GM18870 (cell line): ENCODE measurements around the gene CYP24A1.

ENCODE experiments used
- ATAC-seq: cut with Tn5 transposase; IDR thresholded peaks from one replicate; pipeline ENCODE4 v1.9.1; 2021; ENCODE audit warnings: moderate library complexity; ENCODE audit not compliant: unreplicated experiment

Gene CYP24A1

DNA sequence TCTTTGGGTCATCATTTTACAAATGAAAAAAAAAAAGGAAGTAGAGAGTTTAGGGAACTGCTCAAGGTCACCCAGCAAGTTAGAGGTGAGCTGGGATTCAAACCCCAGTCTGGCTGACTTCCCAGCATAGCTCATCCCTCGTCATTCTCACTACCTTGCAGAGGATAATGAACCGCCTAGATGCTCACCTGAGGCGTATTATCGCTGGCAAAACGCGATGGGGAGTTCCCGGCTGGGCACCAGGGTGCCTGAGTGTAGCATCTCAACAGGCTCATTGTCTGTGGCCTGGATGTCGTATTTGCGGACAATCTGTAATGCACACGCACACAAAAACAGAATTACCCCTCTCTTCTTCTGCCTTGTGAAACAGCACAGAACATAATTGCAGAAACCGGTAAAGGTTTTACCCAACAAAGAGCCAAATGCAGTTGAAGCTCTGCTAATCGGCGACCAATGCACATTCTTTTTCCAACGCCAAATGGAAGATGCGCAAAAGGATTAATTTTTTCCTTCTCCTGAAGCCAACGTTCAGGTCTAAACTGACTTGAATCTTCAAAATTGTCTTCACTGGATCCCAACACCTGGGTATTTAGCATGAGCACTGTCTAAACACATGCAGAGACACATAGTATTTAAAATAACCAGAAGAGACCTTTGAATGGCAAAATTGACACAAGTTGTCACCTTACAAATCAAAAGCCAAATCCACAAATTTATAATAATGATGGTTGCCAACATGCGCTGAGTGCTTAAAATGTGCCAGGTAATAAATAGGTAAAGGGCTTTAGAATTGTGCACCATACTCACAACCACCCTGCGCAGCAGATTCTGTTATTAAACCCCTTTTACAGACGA lies 16.6 kb downstream of the CYP24A1 start:
- no peak for ATAC-seq

DNA sequence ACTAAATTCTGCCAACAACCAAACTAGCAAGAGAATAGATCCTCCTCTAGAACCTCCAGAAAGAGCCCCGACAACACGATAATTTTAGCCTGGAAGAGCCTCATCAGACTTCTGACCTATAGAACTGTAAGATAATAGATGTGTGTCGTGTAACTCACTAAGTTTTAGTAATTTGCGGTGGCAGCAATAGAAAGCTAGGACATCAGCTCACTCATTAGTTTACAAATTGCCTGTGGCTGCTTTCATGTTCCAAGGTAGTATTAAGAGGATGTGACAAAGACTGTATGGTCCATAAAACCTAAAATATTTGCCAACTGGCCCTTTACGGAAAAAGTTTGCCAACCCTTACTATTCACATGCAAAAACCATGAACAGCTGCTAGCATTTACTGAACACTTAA lies 17.3 kb downstream of the CYP24A1 start:
- no peak for ATAC-seq

DNA sequence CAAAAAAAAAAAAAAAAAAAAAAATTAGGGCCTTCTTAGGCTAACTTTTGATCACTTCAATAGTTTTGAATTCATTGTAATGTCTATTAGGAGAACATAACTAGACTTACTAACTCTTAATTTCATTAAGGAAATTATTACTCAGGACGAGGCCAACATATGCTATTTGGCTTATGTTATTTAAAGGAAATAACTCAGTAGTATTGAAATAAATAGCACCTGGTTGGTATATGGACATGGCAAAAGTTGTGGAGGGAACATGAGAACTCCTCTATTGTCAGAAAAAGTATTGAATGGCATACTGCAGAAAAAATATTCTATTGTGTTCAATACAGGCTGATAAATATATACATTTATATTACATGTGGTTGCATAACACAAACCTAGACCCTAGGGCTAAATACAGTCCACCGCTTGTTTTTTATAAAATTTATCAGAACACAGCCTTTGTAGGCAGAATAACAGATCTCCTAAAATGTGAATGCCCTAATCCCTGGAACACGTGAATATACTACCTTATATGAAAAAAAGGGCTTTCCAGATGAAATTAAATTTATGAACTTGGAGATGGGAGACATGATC lies 18.0 kb downstream of the CYP24A1 start:
- ATAC-seq: no peak

DNA sequence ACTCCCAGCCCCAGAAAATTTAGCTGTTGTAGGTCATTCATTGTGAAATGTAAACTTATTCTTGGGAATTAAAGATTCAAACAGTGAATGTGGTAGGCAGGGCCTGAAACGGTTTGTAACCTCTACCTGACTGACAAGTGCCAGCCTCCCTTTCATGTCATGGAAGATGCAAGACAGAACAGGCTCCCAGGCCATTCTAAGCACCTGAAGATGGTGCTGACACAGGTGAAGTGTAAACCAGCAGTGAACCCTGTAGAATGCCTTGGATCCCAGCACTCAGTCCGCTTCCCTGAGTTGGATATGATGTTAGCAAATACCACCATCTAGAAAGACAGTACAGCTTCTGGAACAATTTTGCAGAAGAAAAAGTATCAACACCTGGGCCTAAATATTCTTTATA lies 19.3 kb downstream of the CYP24A1 start:
- no peak for ATAC-seq

DNA sequence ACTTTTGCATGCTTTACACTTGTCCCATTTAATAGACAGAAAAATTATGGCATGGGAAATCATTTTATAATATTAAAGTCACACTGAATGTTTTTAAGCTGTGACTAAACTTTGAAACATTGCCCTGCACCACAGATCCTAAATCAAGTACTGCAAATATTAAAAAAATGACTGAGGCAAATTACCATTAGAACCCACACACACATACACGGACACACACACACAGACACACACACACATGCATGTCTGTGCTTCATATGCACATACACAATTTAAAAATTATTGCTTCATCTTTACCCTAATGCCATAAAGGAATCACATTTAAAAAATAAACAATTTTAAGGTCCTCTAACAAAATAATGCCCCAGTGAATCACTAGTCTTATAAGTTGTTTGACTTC lies 19.9 kb downstream of the CYP24A1 start:
- no peak for ATAC-seq

DNA sequence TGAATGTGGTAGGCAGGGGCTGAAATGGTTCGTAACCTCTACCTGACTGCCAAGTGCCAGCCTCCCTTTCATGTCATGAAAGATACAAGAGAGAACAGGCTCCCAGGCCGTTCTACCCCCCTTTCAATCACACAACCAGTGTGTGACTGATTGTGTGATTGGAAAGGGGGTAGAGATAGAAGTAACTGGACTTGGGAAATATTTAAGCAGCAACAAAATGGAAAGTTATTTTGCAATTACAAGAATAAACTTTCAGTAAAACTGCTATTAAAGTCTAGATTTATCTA lies 20.8 kb downstream of the CYP24A1 start:
- no peak for ATAC-seq

DNA sequence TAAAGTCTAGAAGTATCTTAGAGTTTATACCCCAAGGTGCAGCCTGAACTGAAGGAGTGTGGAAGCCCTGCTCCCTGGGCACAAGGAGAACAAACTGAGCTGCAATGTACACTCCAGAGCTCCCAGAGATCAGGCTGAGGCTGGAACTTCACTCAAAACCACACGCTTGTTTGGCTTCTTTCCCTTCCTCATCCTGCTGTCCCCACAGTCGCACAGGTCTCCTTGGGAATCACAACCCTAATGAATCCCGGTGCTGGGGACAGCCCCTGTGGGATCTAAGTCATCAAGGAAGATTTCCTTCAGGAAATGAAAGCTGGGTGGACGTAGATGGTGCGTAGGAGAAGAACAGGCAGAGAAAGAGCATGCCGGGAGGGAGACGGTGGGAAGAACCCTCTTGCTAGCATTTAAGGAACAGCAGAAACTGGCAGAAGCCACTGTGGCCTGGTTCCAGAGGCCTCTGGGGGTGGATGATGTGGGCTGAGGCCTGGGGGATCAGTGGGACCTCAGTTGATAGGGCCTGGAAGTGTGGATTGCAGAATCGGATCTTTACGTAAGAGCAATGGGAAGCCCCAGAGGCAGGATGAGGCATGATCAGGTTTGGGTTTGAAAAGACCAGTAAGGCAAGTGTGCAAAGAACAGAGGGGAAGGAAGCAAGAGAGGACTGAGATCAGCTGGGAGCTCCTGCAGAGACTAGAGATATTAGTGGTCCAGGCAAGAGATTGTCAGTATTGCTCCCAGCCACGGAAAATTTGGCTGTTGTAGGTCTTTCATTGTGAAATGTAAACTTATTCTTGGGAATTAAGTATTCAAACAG lies 21.4 kb downstream of the CYP24A1 start:
- no peak for ATAC-seq

DNA sequence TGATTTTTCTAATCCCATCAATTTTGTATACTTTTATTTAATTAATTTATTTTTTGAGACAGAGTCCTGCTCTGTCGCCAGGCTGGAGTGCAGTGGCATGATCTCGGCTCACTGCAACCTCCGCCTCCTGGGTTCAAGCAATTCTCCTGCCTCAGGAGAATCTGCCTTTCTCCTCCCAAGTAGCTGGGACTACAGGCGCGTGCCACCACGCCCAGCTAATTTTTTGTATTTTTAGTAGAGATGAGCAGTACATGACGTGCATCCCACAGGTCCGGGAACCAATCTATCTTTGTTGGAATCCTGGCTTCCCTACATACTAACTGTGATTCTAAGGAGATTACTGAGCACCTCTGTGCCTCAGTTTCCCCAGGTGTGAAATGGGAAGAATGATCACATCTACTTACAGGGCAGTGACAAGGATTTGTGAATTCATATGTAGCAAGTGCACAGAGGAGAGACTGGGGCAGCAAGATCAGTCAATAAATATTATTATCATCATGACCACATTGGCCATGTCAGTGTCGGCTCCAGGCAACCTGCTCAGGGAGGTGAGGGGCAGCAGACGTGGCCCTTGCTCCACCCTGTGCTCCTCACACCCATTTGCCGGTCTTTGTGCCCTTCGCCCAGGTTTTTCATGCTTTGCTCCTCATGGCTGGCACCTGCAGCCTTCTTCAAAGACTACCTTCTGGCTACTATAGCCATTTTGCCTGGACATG lies 22.1 kb downstream of the CYP24A1 start:
- no peak for ATAC-seq

DNA sequence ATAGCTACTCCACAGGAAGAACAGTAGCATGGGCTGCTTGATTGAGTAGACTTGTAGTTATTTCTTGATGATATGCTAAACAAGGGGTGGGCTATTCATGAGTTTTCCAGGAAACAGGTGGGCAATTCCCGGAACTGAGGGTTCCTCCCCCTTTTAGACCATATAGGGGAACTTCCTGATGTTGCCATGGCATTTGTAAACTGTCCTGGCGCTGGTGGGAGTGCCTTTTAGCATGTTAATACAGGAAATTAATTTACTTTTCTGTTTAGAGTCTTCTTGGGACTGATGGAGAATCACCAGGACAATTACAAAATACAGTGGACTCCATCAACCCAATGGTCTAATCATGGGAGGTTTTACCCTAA lies 22.7 kb downstream of the CYP24A1 start:
- ATAC-seq: no peak

DNA sequence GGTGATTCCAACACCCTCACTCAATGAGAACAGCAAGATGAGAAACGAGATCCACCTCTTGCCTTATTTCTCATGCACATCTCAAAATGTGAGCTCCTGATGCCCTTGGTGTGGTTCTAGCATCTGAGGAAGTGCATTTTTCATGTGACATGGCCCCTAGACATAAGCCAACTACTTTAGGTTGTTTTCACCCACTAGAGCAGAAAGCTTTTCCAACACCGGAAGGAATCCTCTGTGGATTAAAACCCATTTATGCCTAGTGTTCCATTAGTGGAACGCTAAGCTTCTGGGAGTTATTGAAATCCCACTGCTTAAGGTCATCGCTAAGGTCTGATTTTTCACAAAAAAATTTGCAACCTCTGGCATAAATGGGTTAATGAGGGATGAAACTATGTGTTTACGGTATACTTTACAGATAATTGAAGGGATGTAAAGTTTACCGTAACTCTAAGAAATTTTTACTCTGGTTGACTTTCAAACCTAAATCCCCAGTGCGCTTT lies 24.0 kb downstream of the CYP24A1 start:
- ATAC-seq: no peak

DNA sequence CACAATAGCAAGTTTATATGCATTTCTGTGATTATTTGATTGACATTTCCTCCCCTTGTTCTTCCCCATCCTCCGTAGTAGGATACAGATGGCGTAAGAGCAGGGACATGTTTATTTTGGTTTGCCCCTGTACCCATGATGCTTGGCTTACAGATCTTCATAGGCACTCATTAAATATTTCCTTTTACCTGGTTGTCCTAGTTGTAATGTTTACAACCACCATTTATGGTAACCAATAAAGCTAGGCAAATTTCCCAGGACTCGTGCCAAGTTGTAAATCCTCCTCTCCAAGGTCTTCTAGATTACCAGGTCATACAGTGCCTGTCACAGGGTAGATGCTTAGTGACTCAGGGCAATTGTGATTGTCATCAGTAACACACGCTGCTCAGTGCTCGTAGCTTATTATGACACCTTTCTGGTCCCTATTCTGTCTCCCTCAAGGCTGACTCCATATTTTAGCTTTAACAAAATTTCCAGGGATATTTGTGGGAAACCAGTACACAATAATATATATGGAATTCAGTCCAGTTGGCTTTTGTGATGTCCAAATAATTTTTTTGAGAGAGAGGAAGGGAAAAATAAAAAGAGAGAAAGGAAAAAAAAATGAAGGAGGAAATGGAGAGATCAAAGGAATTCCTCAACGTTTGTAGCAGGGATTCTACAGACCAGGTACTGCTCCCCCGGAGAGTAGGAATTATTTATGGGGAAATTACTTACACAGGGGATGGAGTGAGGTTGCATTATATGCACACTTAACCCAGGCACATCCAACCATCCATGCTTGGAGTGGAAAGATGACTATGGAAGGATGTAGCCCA lies 24.6 kb downstream of the CYP24A1 start:
- ATAC-seq: no peak

DNA sequence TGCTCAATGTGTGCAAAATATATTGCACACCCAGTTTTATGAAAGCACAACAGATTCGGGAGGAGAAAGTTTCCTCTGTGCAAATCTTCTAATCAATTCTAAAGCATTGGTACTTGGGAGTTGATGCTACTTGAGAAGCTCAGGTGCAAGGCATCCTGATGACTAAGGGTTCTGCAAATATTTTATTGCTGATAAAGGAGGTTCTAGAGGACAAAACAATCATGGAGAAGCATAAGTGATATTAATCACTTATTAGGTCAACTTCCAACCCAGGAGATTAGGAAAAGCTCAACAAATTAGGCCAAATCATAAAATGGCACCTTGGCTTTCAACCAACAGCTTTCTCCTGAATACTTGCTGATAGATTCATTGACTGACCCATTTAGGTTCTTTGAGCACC lies 27.1 kb downstream of the CYP24A1 start:
- no peak for ATAC-seq

DNA sequence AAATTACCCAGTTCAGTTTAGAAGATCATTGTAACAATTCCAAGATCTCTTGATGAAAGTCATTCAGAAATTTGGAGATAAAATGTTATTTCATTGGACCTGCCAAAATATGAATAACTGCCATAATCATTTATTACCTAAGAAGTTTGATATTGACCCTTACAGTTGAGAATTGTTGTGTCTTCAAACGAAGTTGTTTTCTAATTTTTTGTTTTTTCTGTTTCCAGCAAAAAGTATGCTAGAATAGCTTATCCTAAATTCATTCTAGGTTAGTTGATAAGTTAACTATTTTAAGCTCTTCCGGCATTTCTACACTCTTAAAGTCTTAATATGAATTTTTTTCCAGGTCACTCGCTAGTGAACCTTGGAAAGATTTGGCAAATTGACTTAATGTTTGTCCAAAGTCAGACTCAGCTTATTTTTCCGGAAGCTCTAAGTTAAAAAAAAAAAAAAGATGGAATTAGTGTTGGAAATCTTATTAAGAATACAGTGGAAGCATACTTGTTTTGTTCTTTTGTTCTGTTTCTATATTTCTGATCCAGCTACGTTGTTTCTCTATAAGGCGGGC lies 28.9 kb downstream of the CYP24A1 start:
- no peak for ATAC-seq

DNA sequence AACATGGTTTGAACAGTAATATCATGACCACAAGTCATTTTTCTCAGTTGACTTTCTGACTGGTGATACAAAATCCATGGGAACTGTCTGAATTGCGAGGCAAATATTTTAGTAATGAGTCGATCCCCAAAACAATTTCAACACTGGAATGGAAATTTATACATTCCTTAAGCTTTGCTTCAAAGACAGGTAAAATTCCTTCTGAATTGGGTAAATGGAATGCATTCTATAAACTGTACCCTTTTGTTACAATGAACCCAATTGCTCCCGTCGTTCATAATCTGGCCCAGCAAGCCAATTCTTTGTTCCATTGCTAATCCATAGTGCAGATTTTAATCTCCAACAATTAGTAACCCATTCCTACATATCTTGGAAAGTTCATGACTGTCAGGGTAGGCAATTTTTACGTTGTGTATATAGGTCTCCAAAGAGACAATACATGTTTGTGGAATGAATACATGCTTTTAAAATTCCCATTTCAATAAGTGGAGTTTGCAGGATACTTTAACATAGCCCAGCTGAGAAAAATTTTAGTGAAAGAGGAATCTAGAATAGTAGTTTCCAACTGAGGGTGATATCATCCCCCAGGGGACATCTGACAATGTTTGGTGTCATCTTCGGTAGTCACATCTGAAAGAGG lies 32.7 kb downstream of the CYP24A1 start:
- ATAC-seq: no peak

DNA sequence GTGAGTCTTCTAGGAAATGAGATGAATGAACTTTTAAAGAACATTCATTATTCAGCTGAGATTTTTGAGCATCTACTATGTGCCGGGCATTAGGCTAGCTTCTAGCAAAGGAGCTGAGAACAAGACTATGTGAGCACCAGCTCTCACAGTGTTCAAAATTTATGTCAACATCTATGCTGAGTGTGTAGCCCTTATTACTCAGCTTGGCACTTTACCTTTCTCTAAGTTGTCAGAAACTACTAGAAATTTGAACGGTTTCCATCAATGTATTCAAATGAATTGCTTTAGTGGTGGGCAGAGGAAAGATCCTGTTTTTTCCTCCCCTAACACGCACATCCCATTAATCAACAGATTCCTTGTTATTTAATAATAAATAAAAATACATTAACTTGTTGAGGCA lies 33.3 kb downstream of the CYP24A1 start:
- no peak for ATAC-seq

DNA sequence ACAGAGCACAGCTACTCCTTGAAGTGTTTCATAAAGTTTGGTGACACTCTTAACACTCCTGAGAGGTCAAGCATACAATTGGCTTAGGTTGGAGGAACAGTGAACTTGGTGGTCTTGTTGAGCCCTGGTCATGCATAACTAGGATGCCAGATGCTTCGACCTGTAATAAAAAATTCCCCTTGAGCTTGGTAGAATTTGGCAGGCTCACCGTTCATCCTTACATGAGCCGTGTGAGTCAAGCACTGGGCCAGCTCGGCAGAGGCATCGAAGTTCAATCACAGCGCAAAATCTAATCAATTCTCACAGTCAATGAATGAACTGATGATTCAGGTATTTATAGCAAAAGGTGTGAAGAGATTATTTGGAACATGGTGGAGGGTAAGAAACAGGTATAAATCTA lies 33.7 kb downstream of the CYP24A1 start:
- ATAC-seq: no peak

DNA sequence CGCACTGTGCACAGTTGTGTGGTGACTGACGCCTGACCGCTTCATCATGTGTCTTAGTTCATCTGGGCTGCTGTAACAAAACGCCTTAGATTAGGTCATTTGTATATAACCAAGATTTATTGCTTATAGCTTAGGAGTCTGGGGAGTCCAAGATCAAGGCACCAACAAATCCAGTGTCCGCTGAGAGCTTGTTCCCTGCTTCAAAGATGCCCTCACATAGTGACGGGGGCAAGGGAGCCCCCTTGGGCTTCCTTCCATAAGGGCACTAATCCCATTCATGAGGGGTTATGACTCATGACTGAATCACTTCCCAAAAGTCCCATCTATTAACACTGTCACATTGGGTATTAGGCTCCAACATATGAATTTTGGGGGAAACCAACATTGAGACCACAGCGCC lies 34.6 kb downstream of the CYP24A1 start:
- no peak for ATAC-seq

DNA sequence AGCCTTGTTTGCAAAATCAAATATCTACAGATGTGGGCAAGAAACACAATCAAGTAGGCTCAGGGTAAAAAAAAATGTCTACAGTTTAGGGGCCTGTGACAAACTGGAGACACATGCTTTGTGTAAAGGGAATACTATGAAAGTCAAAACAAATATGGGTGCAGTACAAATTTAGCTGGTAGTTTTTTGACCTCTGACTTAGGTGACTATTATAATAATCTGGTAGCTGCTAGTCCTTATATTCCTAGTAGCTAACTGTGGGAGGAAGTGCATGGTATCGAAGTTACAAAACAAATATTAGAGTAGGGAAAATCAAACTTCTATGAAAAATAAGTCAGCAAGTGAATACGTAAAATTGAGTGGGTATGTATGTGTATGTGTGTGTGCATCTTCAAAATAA lies 35.4 kb downstream of the CYP24A1 start:
- ATAC-seq: no peak

DNA sequence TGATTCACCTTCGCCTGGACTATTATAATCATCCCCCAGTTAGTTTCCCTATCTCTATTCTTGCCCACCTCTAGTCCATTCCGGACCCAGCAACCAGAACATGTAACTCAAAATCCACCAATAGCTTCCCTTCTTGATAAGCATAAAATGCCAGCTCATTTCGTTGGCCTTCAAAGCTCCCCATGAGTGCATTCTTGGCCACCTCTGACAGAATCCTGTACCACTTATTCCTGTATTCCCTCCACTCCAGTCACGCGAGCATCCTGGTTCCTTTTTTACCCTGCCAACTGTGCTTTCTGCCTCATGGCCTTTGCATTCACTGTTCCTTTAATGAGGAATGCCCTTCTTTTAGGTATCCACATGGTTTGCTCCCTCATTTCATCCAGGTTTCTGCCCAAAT lies 36.7 kb downstream of the CYP24A1 start:
- ATAC-seq: no peak
